ENCODE data around the gene TTC36.

DNA sequence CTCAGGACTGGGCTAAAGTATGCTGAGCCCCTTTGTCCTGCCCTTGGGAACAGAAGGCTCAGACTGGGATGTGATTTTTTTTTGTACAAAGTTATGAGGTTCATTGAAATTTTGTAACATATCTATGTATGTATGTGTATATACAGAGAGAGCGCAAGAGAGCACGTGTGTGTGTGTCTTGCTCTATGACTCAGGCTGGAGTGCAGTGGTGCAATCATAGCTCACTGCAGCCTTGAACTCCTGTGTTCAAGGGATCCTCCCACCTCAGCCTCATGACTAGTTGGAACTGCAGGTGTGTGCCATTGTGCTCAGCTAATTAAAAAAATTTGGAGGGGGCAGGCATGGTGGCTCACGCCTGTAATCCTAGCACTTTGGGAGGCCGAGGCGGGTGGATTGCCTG, 9.5 kb downstream of the TTC36 start:
- TF ChIP-seq, protein P1, sequence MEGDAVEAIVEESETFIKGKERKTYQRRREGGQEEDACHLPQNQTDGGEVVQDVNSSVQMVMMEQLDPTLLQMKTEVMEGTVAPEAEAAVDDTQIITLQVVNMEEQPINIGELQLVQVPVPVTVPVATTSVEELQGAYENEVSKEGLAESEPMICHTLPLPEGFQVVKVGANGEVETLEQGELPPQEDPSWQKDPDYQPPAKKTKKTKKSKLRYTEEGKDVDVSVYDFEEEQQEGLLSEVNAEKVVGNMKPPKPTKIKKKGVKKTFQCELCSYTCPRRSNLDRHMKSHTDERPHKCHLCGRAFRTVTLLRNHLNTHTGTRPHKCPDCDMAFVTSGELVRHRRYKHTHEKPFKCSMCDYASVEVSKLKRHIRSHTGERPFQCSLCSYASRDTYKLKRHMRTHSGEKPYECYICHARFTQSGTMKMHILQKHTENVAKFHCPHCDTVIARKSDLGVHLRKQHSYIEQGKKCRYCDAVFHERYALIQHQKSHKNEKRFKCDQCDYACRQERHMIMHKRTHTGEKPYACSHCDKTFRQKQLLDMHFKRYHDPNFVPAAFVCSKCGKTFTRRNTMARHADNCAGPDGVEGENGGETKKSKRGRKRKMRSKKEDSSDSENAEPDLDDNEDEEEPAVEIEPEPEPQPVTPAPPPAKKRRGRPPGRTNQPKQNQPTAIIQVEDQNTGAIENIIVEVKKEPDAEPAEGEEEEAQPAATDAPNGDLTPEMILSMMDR (IDR thresholded peaks at IDR 0.05), result no peak
- TF ChIP-seq EZH2 (IDR thresholded peaks at IDR 0.05), result no peak
